Uterus (tissue), 4 donors: ENCODE measurements around the gene KMT5B. TPM values are rescaled to one million over a fixed set of nuclear protein-coding genes. Genes with fewer than 3 reads are reported as not detected.
A peak's percentile ranks its signal among the peaks of the same experiment; 100 is the strongest.

ENCODE experiments used
- DNase-seq, 2 donors: peaks; one replicate each; pipeline ENCODE4 v3.0.0-alpha.2; 2019 to 2020
- H3K27ac ChIP-seq, 2 donors: fragments of 200-600 bp; sonication (generic); 1 replicate in 1 of 2; 2 replicates in 1 of 2; pipeline ENCODE4 v1.5.1; 2016 to 2018
- H3K27me3 ChIP-seq, 2 donors: fragments of 200-600 bp; sonication (generic); one replicate each; pipeline ENCODE4 v1.5.1; 2018 to 2019; ENCODE audit warnings: control low read depth in 1 of 2
- H3K36me3 ChIP-seq, 2 donors: fragments of 200-600 bp; sonication (generic); one replicate each; pipeline ENCODE4 v1.5.1; 2019; ENCODE audit warnings: control low read depth in 1 of 2
- H3K4me1 ChIP-seq, 2 donors: fragments of 200-600 bp; sonication (generic); one replicate each; pipeline ENCODE4 v1.5.1; 2018 to 2019; ENCODE audit warnings: control low read depth in 1 of 2
- H3K4me3 ChIP-seq, 2 donors: fragments of 200-600 bp; sonication (generic); 1 replicate in 1 of 2; 2 replicates in 1 of 2; pipeline ENCODE4 v1.5.1; 2018 to 2019; ENCODE audit warnings: mild to moderate bottlenecking in 1 of 2
- H3K9me3 ChIP-seq, 2 donors: fragments of 200-600 bp; sonication (generic); one replicate each; pipeline ENCODE4 v1.5.1; 2019; ENCODE audit warnings: control low read depth in 1 of 2
- POLR2A ChIP-seq, 2 donors: fragments of 450-650 bp; IDR thresholded peaks; one replicate each; pipeline ENCODE4 v1.6.1; 2016; ENCODE audit warnings: antibody characterized with exemption in 2 of 2, mild to moderate bottlenecking in 1 of 2, moderate library complexity in 1 of 2
- intact Hi-C: fragments of 100-400 bp; cut with DNase I; formaldehyde crosslinking; loops from one replicate; pipeline ENCODE4 v1.15.1; 2023; ENCODE audit warnings: low total_unique reads
- total RNA-seq, 4 donors: library from RNA; depleted of rRNA in 3 of 4; stranded (reverse); fragments of >200 nt in 3 of 4; gene quantifications; one replicate each; pipeline versions ENCODE4 v1.1.0 to v1.2.4, GENCODE V29; 2014 to 2023
- TF ChIP-seq, protein P1 (sequence below), 4 experiments: fragments of 200-600 bp in 2 of 4; fragments of 450-650 bp in 2 of 4; sonication (generic) in 2 of 4; IDR thresholded peaks; one replicate each; pipeline ENCODE4 v1.5.1; 2016 to 2019; ENCODE audit warnings: antibody characterized with exemption in 4 of 4, mild to moderate bottlenecking in 2 of 4, moderate library complexity in 1 of 4
- donor health status: DM: yes; HTN: yes; CAD: no.

Gene KMT5B
- total RNA-seq, 4 donors from 2014 or later, result 13.5 to 108 (median 79.4) TPM

DNA sequence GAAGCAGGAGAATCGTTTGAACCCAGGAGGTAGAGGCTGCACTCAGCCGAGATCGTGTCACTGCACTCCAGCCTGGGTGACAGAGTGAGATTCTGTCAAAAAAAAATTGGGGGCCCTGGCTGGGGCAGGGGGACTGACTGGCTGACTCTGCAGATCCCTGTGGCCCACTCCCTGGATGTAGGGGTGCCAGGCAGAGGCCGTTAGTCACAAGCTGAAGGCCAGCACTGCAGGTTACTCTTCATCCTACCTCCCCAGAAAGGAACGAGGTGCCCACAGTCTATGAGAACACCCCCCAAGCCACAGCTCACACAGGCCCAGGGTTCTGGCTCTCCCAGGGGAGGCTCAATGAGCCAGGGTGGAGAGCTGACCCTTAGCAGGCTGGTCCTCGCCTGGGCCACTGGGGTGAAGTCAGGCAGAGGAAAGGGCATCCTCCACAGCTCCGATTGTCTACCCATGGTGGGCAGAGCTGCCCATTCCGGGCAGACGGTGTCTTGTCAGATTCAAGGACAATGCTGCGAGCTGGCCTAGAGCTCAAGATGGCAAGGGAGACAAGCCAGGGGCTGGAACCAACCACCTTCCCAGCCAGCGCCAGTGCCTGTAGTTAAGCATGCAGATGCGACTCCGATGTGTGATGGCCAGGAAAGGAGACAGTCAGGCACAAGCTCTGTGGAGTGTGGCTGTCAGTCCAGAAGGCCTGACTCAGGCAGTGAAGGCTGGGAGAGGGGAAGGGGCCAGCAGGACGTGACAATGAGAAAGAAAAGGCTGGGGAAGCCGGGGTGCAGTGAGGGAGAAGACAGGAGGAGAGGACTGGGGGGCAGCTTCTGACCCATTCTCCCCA lies 46.2 kb upstream of the KMT5B start:
- H3K4me3 ChIP-seq, result no peak overlapping the region
- H3K27me3 ChIP-seq, result no peaks in the 10 kb centered on the region
- DNase-seq, result no peak
- TF ChIP-seq, protein P1, sequence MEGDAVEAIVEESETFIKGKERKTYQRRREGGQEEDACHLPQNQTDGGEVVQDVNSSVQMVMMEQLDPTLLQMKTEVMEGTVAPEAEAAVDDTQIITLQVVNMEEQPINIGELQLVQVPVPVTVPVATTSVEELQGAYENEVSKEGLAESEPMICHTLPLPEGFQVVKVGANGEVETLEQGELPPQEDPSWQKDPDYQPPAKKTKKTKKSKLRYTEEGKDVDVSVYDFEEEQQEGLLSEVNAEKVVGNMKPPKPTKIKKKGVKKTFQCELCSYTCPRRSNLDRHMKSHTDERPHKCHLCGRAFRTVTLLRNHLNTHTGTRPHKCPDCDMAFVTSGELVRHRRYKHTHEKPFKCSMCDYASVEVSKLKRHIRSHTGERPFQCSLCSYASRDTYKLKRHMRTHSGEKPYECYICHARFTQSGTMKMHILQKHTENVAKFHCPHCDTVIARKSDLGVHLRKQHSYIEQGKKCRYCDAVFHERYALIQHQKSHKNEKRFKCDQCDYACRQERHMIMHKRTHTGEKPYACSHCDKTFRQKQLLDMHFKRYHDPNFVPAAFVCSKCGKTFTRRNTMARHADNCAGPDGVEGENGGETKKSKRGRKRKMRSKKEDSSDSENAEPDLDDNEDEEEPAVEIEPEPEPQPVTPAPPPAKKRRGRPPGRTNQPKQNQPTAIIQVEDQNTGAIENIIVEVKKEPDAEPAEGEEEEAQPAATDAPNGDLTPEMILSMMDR (IDR thresholded peaks at IDR 0.05), result no peak
- TF ChIP-seq POLR2A (IDR thresholded peaks at IDR 0.05), result no peak
- intact Hi-C loops, result loop anchor here (5.0 kb wide), 1 partner anchor 38 kb away; no protein-coding TSS in a partner anchor
- H3K27ac ChIP-seq, result no peak overlapping the region
- no peaks in the 10 kb centered on the region for H3K36me3 ChIP-seq
- peaks cover 5 to 8% of the 10 kb centered on the region in 2 donors for H3K4me1 ChIP-seq
- no peaks in the 10 kb centered on the region for H3K9me3 ChIP-seq

DNA sequence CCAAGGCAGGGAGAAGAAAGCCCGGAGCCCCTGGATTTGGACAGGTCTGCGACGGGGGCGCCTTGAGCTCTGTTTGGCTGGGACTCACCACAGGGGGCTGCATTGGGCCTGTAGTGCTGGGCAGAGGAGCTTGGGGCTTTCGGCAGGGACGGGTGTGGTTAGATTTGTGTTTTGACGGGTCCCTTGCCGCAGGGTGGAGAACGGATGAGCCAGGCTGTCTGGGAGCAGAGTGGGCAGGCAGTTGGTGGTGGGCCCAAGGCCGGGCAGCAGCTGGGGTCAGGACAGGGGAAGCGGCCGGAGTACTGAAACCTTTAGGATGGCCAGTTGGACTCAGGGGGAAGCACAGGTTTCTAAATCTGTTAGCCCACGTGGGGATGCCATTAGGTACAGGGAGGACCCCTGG lies 45.3 kb upstream of the KMT5B start:
- TF ChIP-seq POLR2A (IDR thresholded peaks at IDR 0.05), result no peak
- TF ChIP-seq, protein P1 (IDR thresholded peaks at IDR 0.05), result no peak
- Histone ChIP-seq H3K27ac (peak overlapping the region; percentile 79 to 81), H3K4me1 (peaks cover 5 to 8% of the 10 kb centered on the region in 2 donors), H3K36me3 (no peaks in the 10 kb centered on the region), H3K4me3 (no peak overlapping the region), H3K9me3 (no peaks in the 10 kb centered on the region), H3K27me3 (no peaks in the 10 kb centered on the region)
- DNase-seq, result no peak
- intact Hi-C loops, result loop anchor here (5.0 kb wide), 1 partner anchor 39 kb away; no protein-coding TSS in a partner anchor

DNA sequence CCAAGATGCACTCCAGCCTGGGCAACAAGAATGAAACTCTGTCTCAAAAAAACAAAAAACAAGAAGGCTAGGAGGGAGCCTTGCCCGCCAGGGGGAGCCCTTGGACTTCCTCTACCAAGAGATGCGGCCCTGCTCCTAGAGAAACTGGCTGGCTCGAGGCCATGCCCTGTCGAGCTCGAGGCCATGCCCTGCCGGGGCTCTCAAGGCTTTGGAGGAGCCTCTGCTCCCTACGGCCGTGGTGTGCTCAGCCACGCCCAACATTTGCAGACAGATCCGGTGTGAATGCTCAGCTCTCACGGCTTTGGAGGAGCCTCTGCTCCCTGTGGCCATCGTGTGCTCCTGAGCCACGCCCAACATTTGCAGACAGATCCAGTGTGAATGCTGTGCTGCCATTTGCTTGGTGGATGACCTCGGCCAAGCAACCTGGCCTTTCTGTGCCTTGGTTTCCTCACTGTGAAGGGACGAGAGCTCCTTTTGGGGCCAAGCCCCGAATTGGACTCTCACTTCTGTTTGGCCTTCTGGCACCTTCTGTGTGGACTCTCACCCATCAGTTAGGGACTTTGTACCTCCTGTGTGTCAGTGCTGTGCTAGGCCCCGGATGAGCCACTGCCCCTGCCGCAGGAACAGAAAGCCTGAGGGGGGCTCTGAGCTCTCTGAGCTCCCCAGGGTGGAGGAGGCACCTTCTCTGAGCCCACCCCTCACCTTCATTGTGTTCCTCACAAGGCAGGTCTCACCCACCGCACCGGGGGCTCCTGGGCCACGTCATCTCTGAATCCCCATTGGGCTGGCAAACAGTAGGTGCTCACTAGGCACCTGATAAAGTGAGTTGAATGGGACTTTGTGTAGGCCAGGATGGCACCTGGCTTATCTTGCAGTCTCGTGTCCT lies 44.6 kb upstream of the KMT5B start:
- Histone ChIP-seq H3K36me3 (no peaks in the 10 kb centered on the region), H3K4me3 (no peak overlapping the region), H3K27me3 (no peaks in the 10 kb centered on the region), H3K9me3 (no peaks in the 10 kb centered on the region), H3K4me1 (peaks cover 5 to 8% of the 10 kb centered on the region in 2 donors), H3K27ac (peak overlapping the region; percentile 79 to 81)
- TF ChIP-seq, protein P1 (IDR thresholded peaks at IDR 0.05), result peak; percentile 84 to 95 (median 90)
- TF ChIP-seq POLR2A (IDR thresholded peaks at IDR 0.05), result peak in 1 of 2 donors; percentile 15
- intact Hi-C loops, result loop anchor here (5.0 kb wide), 1 partner anchor 40 kb away; no protein-coding TSS in a partner anchor
- DNase-seq, result peak; percentile 95 to 98

DNA sequence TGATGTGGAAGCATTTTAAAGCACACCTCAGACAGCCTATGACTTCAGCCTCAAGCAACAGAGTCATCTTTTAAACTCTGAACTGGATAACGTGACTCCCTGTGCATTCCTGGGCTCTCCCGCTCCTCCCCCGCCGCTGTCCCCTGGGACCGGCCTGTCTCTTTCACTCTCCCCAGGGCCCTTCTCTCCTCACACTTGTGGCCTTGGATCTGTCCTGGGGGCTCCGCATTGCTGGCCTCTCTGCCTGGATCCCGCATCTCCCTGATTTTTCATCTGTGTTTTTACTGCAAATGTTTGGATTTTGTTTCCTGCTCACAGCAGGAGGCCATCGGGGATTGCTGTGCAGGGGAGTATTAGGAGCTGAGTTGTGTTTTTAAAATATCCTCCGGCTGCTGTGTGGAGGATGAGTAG lies 43.2 kb upstream of the KMT5B start:
- peak overlapping the region; percentile 79 to 81 for H3K27ac ChIP-seq
- H3K9me3 ChIP-seq, result no peaks in the 10 kb centered on the region
- H3K36me3 ChIP-seq, result no peaks in the 10 kb centered on the region
- H3K27me3 ChIP-seq, result no peaks in the 10 kb centered on the region
- intact Hi-C loops, result loop anchor here (5.0 kb wide), 1 partner anchor 41 kb away; no protein-coding TSS in a partner anchor
- H3K4me3 ChIP-seq, result no peak overlapping the region
- H3K4me1 ChIP-seq, result peaks cover 5 to 8% of the 10 kb centered on the region in 2 donors
- TF ChIP-seq POLR2A (IDR thresholded peaks at IDR 0.05), result no peak
- TF ChIP-seq, protein P1 (IDR thresholded peaks at IDR 0.05), result peak in 1 of 4 experiments; percentile 11
- DNase-seq, result peak; percentile 55 to 67
